ENCODE data around the gene HAL.

HAL gene

GRCh38 chr12:95988506-95989275 lies 7.5 kb downstream of the HAL start:
- Histone ChIP-seq H3K4me2 (ENCODE audit: low read length) (no peak overlapping the region), H3K9ac (ENCODE audit: low read length) (no peak overlapping the region), H4K20me1 (ENCODE audit: insufficient read depth, low read length) (no peaks in the 10 kb centered on the region), H3K36me3 (replicated peaks; ENCODE audit: low read depth, low read length) (no peaks in the 10 kb centered on the region), H3K9me3 (ENCODE audit: insufficient read depth, low read length) (no peaks in the 10 kb centered on the region), H3K27ac (ENCODE audit: low read length) (no peak overlapping the region), H3K4me1 (ENCODE audit: low read length) (no peaks in the 10 kb centered on the region), H3K79me2 (ENCODE audit: low read length) (no peaks in the 10 kb centered on the region), H3K27me3 (ENCODE audit: low read depth, low read length) (no peaks in the 10 kb centered on the region), H3K4me3 (ENCODE audit: low read length) (no peak overlapping the region), H2AFZ (ENCODE audit: low read depth, low read length) (no peak overlapping the region)
- TF ChIP-seq EZH2phosphoT487 (IDR thresholded peaks at IDR 0.05; ENCODE audit: low read depth), result no peak
- no peak for TF ChIP-seq CTCF (IDR thresholded peaks at IDR 0.05; ENCODE audit: low read depth, low read length)

GRCh38 chr12:95986635-95987570 lies 9.2 kb downstream of the HAL start:
- Histone ChIP-seq H4K20me1 (ENCODE audit: insufficient read depth, low read length) (no peaks in the 10 kb centered on the region), H3K4me3 (ENCODE audit: low read length) (no peak overlapping the region), H3K9ac (ENCODE audit: low read length) (no peak overlapping the region), H3K9me3 (ENCODE audit: insufficient read depth, low read length) (no peaks in the 10 kb centered on the region), H3K4me2 (ENCODE audit: low read length) (no peak overlapping the region), H3K36me3 (replicated peaks; ENCODE audit: low read depth, low read length) (no peaks in the 10 kb centered on the region), H2AFZ (ENCODE audit: low read depth, low read length) (no peak overlapping the region), H3K79me2 (ENCODE audit: low read length) (no peaks in the 10 kb centered on the region), H3K4me1 (ENCODE audit: low read length) (no peaks in the 10 kb centered on the region), H3K27ac (ENCODE audit: low read length) (no peak overlapping the region), H3K27me3 (ENCODE audit: low read depth, low read length) (no peaks in the 10 kb centered on the region)
- no peak for TF ChIP-seq EZH2phosphoT487 (IDR thresholded peaks at IDR 0.05; ENCODE audit: low read depth)
- TF ChIP-seq CTCF (IDR thresholded peaks at IDR 0.05; ENCODE audit: low read depth, low read length), result no peak

- Histone ChIP-seq H3K27ac (ENCODE audit: low read length) (no peak overlapping the region), H3K9ac (ENCODE audit: low read length) (no peak overlapping the region), H3K4me2 (ENCODE audit: low read length) (no peak overlapping the region), H3K4me3 (ENCODE audit: low read length) (no peak overlapping the region), H3K9me3 (ENCODE audit: insufficient read depth, low read length) (no peaks in the 10 kb centered on the region), H3K36me3 (replicated peaks; ENCODE audit: low read depth, low read length) (no peaks in the 10 kb centered on the region), H3K27me3 (ENCODE audit: low read depth, low read length) (no peaks in the 10 kb centered on the region), H3K4me1 (ENCODE audit: low read length) (no peaks in the 10 kb centered on the region), H4K20me1 (ENCODE audit: insufficient read depth, low read length) (no peaks in the 10 kb centered on the region), H3K79me2 (ENCODE audit: low read length) (no peaks in the 10 kb centered on the region), H2AFZ (ENCODE audit: low read depth, low read length) (no peak overlapping the region)
- no peak for TF ChIP-seq EZH2phosphoT487 (IDR thresholded peaks at IDR 0.05; ENCODE audit: low read depth)
- TF ChIP-seq CTCF (IDR thresholded peaks at IDR 0.05; ENCODE audit: low read depth, low read length), result no peak
Observed at GRCh38 chr12:95984682-95985081, 11.5 kb downstream of the HAL start.

- no peaks in the 10 kb centered on the region for H3K36me3 ChIP-seq (replicated peaks; ENCODE audit: low read depth, low read length)
- H3K9ac ChIP-seq (ENCODE audit: low read length), result no peak overlapping the region
- H4K20me1 ChIP-seq (ENCODE audit: insufficient read depth, low read length), result no peaks in the 10 kb centered on the region
- no peak overlapping the region for H3K27ac ChIP-seq (ENCODE audit: low read length)
- no peaks in the 10 kb centered on the region for H3K9me3 ChIP-seq (ENCODE audit: insufficient read depth, low read length)
- H3K79me2 ChIP-seq (ENCODE audit: low read length), result no peaks in the 10 kb centered on the region
- no peak for TF ChIP-seq EZH2phosphoT487 (IDR thresholded peaks at IDR 0.05; ENCODE audit: low read depth)
- no peak for TF ChIP-seq CTCF (IDR thresholded peaks at IDR 0.05; ENCODE audit: low read depth, low read length)
- no peak overlapping the region for H3K4me2 ChIP-seq (ENCODE audit: low read length)
- no peaks in the 10 kb centered on the region for H3K4me1 ChIP-seq (ENCODE audit: low read length)
- H3K27me3 ChIP-seq (ENCODE audit: low read depth, low read length), result no peaks in the 10 kb centered on the region
- H2AFZ ChIP-seq (ENCODE audit: low read depth, low read length), result no peak overlapping the region
- H3K4me3 ChIP-seq (ENCODE audit: low read length), result no peak overlapping the region
Observed at GRCh38 chr12:95982602-95983001, 13.5 kb downstream of the HAL start.

Data from OCI-LY3 (cell line).